ENCODE results near the gene DMRTA2. TPM values are rescaled to one million over a fixed set of nuclear protein-coding genes. Genes with fewer than 3 reads are reported as not detected.

DMRTA2 gene
- total and polyA plus RNA-seq, 2 of the 8 experiments (the other 6 are each of a cell fraction or from before 2014, with no cell fraction given) = not detected

DNA sequence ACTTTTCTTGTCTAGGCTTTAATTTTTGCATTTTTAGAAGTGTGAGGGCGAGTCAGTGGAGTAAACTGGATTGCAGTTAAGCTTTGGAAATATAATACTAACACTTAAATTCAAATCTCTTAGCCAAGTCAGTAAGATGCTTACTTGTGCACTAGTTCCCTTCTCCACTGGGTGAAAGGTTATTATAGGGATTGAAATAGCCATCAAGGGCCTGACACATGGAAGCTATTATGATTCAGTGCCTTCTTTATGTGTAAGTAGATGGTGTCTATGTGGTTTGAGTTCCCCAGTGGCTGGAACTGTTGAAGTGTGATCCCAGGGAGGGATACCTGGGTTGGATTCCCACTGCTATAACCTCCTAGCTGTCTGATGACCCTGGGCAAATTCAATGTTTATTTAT lies 24.7 kb upstream of the DMRTA2 start (continued):
- TF ChIP-seq, protein P1, sequence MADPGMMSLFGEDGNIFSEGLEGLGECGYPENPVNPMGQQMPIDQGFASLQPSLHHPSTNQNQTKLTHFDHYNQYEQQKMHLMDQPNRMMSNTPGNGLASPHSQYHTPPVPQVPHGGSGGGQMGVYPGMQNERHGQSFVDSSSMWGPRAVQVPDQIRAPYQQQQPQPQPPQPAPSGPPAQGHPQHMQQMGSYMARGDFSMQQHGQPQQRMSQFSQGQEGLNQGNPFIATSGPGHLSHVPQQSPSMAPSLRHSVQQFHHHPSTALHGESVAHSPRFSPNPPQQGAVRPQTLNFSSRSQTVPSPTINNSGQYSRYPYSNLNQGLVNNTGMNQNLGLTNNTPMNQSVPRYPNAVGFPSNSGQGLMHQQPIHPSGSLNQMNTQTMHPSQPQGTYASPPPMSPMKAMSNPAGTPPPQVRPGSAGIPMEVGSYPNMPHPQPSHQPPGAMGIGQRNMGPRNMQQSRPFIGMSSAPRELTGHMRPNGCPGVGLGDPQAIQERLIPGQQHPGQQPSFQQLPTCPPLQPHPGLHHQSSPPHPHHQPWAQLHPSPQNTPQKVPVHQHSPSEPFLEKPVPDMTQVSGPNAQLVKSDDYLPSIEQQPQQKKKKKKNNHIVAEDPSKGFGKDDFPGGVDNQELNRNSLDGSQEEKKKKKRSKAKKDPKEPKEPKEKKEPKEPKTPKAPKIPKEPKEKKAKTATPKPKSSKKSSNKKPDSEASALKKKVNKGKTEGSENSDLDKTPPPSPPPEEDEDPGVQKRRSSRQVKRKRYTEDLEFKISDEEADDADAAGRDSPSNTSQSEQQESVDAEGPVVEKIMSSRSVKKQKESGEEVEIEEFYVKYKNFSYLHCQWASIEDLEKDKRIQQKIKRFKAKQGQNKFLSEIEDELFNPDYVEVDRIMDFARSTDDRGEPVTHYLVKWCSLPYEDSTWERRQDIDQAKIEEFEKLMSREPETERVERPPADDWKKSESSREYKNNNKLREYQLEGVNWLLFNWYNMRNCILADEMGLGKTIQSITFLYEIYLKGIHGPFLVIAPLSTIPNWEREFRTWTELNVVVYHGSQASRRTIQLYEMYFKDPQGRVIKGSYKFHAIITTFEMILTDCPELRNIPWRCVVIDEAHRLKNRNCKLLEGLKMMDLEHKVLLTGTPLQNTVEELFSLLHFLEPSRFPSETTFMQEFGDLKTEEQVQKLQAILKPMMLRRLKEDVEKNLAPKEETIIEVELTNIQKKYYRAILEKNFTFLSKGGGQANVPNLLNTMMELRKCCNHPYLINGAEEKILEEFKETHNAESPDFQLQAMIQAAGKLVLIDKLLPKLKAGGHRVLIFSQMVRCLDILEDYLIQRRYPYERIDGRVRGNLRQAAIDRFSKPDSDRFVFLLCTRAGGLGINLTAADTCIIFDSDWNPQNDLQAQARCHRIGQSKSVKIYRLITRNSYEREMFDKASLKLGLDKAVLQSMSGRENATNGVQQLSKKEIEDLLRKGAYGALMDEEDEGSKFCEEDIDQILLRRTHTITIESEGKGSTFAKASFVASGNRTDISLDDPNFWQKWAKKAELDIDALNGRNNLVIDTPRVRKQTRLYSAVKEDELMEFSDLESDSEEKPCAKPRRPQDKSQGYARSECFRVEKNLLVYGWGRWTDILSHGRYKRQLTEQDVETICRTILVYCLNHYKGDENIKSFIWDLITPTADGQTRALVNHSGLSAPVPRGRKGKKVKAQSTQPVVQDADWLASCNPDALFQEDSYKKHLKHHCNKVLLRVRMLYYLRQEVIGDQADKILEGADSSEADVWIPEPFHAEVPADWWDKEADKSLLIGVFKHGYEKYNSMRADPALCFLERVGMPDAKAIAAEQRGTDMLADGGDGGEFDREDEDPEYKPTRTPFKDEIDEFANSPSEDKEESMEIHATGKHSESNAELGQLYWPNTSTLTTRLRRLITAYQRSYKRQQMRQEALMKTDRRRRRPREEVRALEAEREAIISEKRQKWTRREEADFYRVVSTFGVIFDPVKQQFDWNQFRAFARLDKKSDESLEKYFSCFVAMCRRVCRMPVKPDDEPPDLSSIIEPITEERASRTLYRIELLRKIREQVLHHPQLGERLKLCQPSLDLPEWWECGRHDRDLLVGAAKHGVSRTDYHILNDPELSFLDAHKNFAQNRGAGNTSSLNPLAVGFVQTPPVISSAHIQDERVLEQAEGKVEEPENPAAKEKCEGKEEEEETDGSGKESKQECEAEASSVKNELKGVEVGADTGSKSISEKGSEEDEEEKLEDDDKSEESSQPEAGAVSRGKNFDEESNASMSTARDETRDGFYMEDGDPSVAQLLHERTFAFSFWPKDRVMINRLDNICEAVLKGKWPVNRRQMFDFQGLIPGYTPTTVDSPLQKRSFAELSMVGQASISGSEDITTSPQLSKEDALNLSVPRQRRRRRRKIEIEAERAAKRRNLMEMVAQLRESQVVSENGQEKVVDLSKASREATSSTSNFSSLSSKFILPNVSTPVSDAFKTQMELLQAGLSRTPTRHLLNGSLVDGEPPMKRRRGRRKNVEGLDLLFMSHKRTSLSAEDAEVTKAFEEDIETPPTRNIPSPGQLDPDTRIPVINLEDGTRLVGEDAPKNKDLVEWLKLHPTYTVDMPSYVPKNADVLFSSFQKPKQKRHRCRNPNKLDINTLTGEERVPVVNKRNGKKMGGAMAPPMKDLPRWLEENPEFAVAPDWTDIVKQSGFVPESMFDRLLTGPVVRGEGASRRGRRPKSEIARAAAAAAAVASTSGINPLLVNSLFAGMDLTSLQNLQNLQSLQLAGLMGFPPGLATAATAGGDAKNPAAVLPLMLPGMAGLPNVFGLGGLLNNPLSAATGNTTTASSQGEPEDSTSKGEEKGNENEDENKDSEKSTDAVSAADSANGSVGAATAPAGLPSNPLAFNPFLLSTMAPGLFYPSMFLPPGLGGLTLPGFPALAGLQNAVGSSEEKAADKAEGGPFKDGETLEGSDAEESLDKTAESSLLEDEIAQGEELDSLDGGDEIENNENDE (IDR thresholded peaks at IDR 0.05; ENCODE audit: insufficient replicate concordance, low read length) = no peak
- TF ChIP-seq RXRA (IDR thresholded peaks at IDR 0.05; ENCODE audit: insufficient read depth, low read depth, low read length) = no peak
- no peak for TF ChIP-seq POLR2AphosphoS5 (IDR thresholded peaks at IDR 0.05; ENCODE audit: low read depth, low read length)
- no peak for TF ChIP-seq YY1 (IDR thresholded peaks at IDR 0.05; ENCODE audit: low read depth, low read length)
- no peak for TF ChIP-seq CBX8 (IDR thresholded peaks at IDR 0.05; ENCODE audit: borderline replicate concordance, low read depth, low read length)
- TF ChIP-seq RAD21 (IDR thresholded peaks at IDR 0.05 in 1 of 2, conservative IDR thresholded peaks at IDR 0.05 in 1 of 2; ENCODE audit: low read depth in 2 of 2, low read length in 2 of 2) = no peak

All from H1 (cell line).